HEK293 (cell line): Measurements from ENCODE around the gene PINLYP.

ENCODE experiments used
- CTCF ChIA-PET: fragments of 350-600 bp; formaldehyde crosslinking; extraction: SDS; loops from one replicate; lab custom pipeline; 2021; ENCODE audit warnings: antibody characterized with exemption; lab: Yijun Ruan, JAX
- POLR2A ChIA-PET: fragments of 300-600 bp; formaldehyde crosslinking; extraction: SDS; loops from one replicate; lab custom pipeline; 2020; ENCODE audit warnings: antibody characterized with exemption, inconsistent platforms; lab: Yijun Ruan, JAX
- H3K27ac ChIP-seq: fragments of 200-500 bp; sonication (Bioruptor generic); 2 replicates; pipeline ENCODE4 v1.5.1; 2014; ENCODE audit warnings: low read depth, low read length, control low read depth, inconsistent platforms; ENCODE audit errors: extremely low read depth
- H3K36me3 ChIP-seq, 2 experiments: fragments of 200-500 bp in 1 of 2; sonication (Bioruptor generic) in 1 of 2; 1 replicate in 1 of 2; 2 replicates in 1 of 2; pipeline ENCODE4 v1.5.1; 2014 to 2017; ENCODE audit warnings: inconsistent platforms in 2 of 2, low read length in 2 of 2; ENCODE audit not compliant: control insufficient read depth in 2 of 2, insufficient read depth in 1 of 2
- H3K4me1 ChIP-seq: fragments of 200-500 bp; sonication (Bioruptor generic); 2 replicates; pipeline ENCODE4 v1.5.1; 2014; ENCODE audit warnings: mild to moderate bottlenecking, low read length, inconsistent platforms; ENCODE audit not compliant: control insufficient read depth, insufficient read depth
- H3K4me3 ChIP-seq: 2 replicates; pipeline ENCODE4 v1.5.1; 2011; ENCODE audit warnings: low read depth, mild to moderate bottlenecking, control low read depth, low read length, moderate library complexity
- H3K9me3 ChIP-seq: fragments of 200-500 bp; sonication (Bioruptor generic); 2 replicates; pipeline ENCODE4 v1.5.1; 2014; ENCODE audit warnings: low read depth, low read length, inconsistent platforms; ENCODE audit not compliant: control insufficient read depth, insufficient read depth
- IKZF3 ChIP-seq: fragments of 450-650 bp; IDR thresholded peaks from 2 replicates; pipeline ENCODE4 v1.5.0; 2018; ENCODE audit warnings: missing biosample characterization, mild to moderate bottlenecking, missing genetic modification characterization, moderate library complexity
- KLF1 ChIP-seq: fragments of 450-650 bp; formaldehyde crosslinking; IDR thresholded peaks from 2 replicates; pipeline ENCODE4 v1.5.1; 2016; ENCODE audit warnings: missing biosample characterization, missing genetic modification characterization
- RBAK ChIP-seq: fragments of 450-650 bp; formaldehyde crosslinking; IDR thresholded peaks from 2 replicates; pipeline ENCODE4 v1.5.1; 2016; ENCODE audit warnings: missing biosample characterization, missing genetic modification characterization
- SP2 ChIP-seq: fragments of 450-650 bp; formaldehyde crosslinking; IDR thresholded peaks from 2 replicates; pipeline ENCODE4 v1.5.1; 2016; ENCODE audit warnings: missing biosample characterization, missing genetic modification characterization
- ZBTB20 ChIP-seq: fragments of 450-650 bp; formaldehyde crosslinking; IDR thresholded peaks from 2 replicates; pipeline ENCODE4 v1.5.1; 2016; ENCODE audit warnings: missing biosample characterization, missing genetic modification characterization
- ZNF132 ChIP-seq: fragments of 450-650 bp; formaldehyde crosslinking; IDR thresholded peaks from 2 replicates; pipeline ENCODE4 v1.5.1; 2017; ENCODE audit warnings: missing biosample characterization, missing genetic modification characterization, borderline replicate concordance
- ZNF214 ChIP-seq: fragments of 450-650 bp; formaldehyde crosslinking; IDR thresholded peaks from 2 replicates; pipeline ENCODE4 v1.5.1; 2017; ENCODE audit warnings: missing biosample characterization, mild to moderate bottlenecking, missing genetic modification characterization, borderline replicate concordance
- ZNF341 ChIP-seq: fragments of 450-650 bp; formaldehyde crosslinking; IDR thresholded peaks from 2 replicates; pipeline ENCODE4; 2016; ENCODE audit warnings: low read depth, missing biosample characterization, missing genetic modification characterization
- ZNF510 ChIP-seq: fragments of 450-650 bp; formaldehyde crosslinking; IDR thresholded peaks from 2 replicates; pipeline ENCODE4 v1.5.1; 2018; ENCODE audit warnings: mild to moderate bottlenecking, missing genetic modification characterization, missing biosample characterization; ENCODE audit not compliant: insufficient replicate concordance
- ZNF623 ChIP-seq: fragments of 450-650 bp; formaldehyde crosslinking; IDR thresholded peaks from 2 replicates; pipeline ENCODE4 v1.5.1; 2016; ENCODE audit warnings: missing biosample characterization, missing genetic modification characterization
- ZNF747 ChIP-seq: fragments of 450-650 bp; formaldehyde crosslinking; IDR thresholded peaks from 2 replicates; pipeline ENCODE4 v1.5.1; 2016; ENCODE audit warnings: missing biosample characterization, missing genetic modification characterization
- ZNF843 ChIP-seq: fragments of 450-650 bp; formaldehyde crosslinking; IDR thresholded peaks from 2 replicates; pipeline ENCODE4 v1.5.1; 2016; ENCODE audit warnings: missing biosample characterization, missing genetic modification characterization
- ZSCAN23 ChIP-seq: fragments of 450-650 bp; formaldehyde crosslinking; IDR thresholded peaks from 2 replicates; pipeline ENCODE4 v1.5.1; 2016; ENCODE audit warnings: missing biosample characterization, missing genetic modification characterization
- TF ChIP-seq, protein P1 (sequence below): fragments of 450-650 bp; formaldehyde crosslinking; IDR thresholded peaks from 2 replicates; pipeline ENCODE4 v1.5.1; 2016; ENCODE audit warnings: missing biosample characterization, missing genetic modification characterization
- TF ChIP-seq, protein P2 (sequence below): fragments of 450-650 bp; formaldehyde crosslinking; IDR thresholded peaks from 2 replicates; pipeline ENCODE4 v1.5.1; 2016; ENCODE audit warnings: missing biosample characterization, missing genetic modification characterization
- TF ChIP-seq, protein P3 (sequence below): fragments of 450-650 bp; formaldehyde crosslinking; conservative IDR thresholded peaks from 2 replicates; pipeline ENCODE4 v1.5.1; 2016; ENCODE audit warnings: low read depth, missing biosample characterization, missing genetic modification characterization
- TF ChIP-seq, protein P4 (sequence below): fragments of 450-650 bp; formaldehyde crosslinking; IDR thresholded peaks from 2 replicates; pipeline ENCODE4 v1.5.1; 2016; ENCODE audit warnings: missing biosample characterization, missing genetic modification characterization
- TF ChIP-seq, protein P5 (sequence below): fragments of 450-650 bp; formaldehyde crosslinking; IDR thresholded peaks from 2 replicates; pipeline ENCODE4 v1.5.1; 2016; ENCODE audit warnings: missing biosample characterization, missing genetic modification characterization
- TF ChIP-seq, protein P6 (sequence below): fragments of 450-650 bp; formaldehyde crosslinking; IDR thresholded peaks from 2 replicates; pipeline ENCODE4 v1.5.1; 2016; ENCODE audit warnings: missing biosample characterization, missing genetic modification characterization

Gene PINLYP

DNA sequence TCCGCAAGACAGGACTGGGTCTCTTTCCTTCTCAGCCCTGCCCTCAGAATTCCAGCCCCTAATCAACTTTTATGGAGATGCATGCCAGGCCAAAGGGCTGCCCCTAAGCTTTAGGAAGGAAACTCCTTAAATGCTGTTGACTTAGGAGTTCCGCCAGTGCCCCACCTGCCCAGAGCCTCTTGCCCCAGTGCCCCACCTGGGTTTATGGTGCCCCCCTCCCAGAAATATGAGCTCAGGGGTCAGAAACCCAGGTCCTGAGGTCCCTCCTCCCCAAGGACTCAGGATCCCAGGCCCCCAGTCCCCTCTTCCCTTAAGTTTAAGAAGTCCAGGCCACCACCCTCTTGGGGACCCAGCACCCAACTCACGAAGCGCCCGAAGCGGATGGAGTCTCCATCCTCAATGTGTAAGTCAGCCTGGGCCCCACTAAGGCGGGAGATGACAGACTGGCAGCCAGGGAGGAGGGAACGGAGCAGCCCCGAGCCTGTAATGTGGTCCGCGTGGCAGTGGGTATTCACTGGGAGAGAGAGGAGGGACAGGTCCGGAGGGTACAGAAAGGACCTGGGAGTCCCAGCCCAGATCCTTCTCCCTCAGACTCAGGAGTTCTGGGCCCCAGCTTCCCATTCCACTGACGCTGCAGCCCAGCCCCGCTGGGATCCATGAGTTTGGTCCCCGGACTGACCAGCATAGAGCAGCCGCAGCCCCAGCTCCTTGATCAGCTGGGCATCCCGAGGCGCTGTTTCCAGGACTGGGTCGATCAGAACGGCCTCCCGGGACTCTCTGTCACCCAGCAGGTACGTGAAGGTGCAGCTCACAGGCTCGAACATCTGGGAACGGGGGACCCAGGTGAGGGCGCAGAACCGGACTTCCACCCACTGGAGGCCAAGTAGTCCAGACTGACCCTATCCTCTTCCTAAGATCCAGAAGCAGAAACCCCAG, 49.5 kb upstream of the PINLYP start:
- Histone ChIP-seq H3K4me1 (peaks cover 30% of the 10 kb centered on the region), H3K36me3 (peaks cover 0 to 13% of the 10 kb centered on the region in 2 experiments; a peak in 1 of 3 replicates), H3K9me3 (no peaks in the 10 kb centered on the region), H3K4me3 (peak overlapping the region; percentile 60), H3K27ac (no peak overlapping the region; the same call in 1 of the 2 replicates)
- POLR2A ChIA-PET = interaction anchor here (0.5 to 2.7 kb wide), 4 partner anchors 9 to 106 kb away, joined by 3 to 10 read pairs (median 4); no protein-coding TSS in a partner anchor
- CTCF ChIA-PET = interaction anchor here (0.6 to 14.5 kb wide), 9 partner anchors 7 to 100 kb away, joined by 3 to 749 read pairs (median 5); partner anchors contain the start of gene PHLDB3
- TF ChIP-seq, protein P1, sequence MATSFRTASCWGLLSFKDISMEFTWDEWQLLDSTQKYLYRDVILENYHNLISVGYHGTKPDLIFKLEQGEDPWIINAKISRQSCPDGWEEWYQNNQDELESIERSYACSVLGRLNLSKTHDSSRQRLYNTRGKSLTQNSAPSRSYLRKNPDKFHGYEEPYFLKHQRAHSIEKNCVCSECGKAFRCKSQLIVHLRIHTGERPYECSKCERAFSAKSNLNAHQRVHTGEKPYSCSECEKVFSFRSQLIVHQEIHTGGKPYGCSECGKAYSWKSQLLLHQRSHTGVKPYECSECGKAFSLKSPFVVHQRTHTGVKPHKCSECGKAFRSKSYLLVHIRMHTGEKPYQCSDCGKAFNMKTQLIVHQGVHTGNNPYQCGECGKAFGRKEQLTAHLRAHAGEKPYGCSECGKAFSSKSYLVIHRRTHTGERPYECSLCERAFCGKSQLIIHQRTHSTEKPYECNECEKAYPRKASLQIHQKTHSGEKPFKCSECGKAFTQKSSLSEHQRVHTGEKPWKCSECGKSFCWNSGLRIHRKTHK = no peak
- TF ChIP-seq ZNF623 (tag by site-specific recombination) (no peak), ZSCAN23 (no peak), ZBTB20 (peak; percentile 92; the same call in 1 of the 2 replicates), ZNF132 (tag by site-specific recombination) (no peak), SP2 (tag by site-specific recombination) (peak; percentile 23; the same call in 1 of the 2 replicates), ZNF214 (tag by site-specific recombination) (no peak), IKZF3 (tag by site-specific recombination) (peak; percentile 68), ZNF510 (no peak), KLF1 (tag by site-specific recombination) (peak; percentile 73), ZNF843 (tag by site-specific recombination) (no peak), ZNF747 (tag by site-specific recombination) (no peak), RBAK (tag by site-specific recombination) (no peak), ZNF341 (tag by site-specific recombination) (0 out of 2 replicates have a peak, but pooled peaks have one; percentile 8)
- TF ChIP-seq, protein P2, sequence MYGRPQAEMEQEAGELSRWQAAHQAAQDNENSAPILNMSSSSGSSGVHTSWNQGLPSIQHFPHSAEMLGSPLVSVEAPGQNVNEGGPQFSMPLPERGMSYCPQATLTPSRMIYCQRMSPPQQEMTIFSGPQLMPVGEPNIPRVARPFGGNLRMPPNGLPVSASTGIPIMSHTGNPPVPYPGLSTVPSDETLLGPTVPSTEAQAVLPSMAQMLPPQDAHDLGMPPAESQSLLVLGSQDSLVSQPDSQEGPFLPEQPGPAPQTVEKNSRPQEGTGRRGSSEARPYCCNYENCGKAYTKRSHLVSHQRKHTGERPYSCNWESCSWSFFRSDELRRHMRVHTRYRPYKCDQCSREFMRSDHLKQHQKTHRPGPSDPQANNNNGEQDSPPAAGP (tag by site-specific recombination) = peak; percentile 91
- TF ChIP-seq, protein P3, sequence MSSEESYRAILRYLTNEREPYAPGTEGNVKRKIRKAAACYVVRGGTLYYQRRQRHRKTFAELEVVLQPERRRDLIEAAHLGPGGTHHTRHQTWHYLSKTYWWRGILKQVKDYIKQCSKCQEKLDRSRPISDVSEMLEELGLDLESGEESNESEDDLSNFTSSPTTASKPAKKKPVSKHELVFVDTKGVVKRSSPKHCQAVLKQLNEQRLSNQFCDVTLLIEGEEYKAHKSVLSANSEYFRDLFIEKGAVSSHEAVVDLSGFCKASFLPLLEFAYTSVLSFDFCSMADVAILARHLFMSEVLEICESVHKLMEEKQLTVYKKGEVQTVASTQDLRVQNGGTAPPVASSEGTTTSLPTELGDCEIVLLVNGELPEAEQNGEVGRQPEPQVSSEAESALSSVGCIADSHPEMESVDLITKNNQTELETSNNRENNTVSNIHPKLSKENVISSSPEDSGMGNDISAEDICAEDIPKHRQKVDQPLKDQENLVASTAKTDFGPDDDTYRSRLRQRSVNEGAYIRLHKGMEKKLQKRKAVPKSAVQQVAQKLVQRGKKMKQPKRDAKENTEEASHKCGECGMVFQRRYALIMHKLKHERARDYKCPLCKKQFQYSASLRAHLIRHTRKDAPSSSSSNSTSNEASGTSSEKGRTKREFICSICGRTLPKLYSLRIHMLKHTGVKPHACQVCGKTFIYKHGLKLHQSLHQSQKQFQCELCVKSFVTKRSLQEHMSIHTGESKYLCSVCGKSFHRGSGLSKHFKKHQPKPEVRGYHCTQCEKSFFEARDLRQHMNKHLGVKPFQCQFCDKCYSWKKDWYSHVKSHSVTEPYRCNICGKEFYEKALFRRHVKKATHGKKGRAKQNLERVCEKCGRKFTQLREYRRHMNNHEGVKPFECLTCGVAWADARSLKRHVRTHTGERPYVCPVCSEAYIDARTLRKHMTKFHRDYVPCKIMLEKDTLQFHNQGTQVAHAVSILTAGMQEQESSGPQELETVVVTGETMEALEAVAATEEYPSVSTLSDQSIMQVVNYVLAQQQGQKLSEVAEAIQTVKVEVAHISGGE (tag by site-specific recombination) = no peak
- TF ChIP-seq, protein P4, sequence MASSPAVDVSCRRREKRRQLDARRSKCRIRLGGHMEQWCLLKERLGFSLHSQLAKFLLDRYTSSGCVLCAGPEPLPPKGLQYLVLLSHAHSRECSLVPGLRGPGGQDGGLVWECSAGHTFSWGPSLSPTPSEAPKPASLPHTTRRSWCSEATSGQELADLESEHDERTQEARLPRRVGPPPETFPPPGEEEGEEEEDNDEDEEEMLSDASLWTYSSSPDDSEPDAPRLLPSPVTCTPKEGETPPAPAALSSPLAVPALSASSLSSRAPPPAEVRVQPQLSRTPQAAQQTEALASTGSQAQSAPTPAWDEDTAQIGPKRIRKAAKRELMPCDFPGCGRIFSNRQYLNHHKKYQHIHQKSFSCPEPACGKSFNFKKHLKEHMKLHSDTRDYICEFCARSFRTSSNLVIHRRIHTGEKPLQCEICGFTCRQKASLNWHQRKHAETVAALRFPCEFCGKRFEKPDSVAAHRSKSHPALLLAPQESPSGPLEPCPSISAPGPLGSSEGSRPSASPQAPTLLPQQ (tag by site-specific recombination) = peak; percentile 2; the same call in 1 of the 2 replicates
- TF ChIP-seq, protein P5, sequence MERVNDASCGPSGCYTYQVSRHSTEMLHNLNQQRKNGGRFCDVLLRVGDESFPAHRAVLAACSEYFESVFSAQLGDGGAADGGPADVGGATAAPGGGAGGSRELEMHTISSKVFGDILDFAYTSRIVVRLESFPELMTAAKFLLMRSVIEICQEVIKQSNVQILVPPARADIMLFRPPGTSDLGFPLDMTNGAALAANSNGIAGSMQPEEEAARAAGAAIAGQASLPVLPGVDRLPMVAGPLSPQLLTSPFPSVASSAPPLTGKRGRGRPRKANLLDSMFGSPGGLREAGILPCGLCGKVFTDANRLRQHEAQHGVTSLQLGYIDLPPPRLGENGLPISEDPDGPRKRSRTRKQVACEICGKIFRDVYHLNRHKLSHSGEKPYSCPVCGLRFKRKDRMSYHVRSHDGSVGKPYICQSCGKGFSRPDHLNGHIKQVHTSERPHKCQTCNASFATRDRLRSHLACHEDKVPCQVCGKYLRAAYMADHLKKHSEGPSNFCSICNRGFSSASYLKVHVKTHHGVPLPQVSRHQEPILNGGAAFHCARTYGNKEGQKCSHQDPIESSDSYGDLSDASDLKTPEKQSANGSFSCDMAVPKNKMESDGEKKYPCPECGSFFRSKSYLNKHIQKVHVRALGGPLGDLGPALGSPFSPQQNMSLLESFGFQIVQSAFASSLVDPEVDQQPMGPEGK (tag by site-specific recombination) = 0 out of 2 replicates have a peak, but pooled peaks have one; percentile 39
- TF ChIP-seq, protein P6, sequence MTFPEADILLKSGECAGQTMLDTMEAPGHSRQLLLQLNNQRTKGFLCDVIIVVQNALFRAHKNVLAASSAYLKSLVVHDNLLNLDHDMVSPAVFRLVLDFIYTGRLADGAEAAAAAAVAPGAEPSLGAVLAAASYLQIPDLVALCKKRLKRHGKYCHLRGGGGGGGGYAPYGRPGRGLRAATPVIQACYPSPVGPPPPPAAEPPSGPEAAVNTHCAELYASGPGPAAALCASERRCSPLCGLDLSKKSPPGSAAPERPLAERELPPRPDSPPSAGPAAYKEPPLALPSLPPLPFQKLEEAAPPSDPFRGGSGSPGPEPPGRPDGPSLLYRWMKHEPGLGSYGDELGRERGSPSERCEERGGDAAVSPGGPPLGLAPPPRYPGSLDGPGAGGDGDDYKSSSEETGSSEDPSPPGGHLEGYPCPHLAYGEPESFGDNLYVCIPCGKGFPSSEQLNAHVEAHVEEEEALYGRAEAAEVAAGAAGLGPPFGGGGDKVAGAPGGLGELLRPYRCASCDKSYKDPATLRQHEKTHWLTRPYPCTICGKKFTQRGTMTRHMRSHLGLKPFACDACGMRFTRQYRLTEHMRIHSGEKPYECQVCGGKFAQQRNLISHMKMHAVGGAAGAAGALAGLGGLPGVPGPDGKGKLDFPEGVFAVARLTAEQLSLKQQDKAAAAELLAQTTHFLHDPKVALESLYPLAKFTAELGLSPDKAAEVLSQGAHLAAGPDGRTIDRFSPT (tag by site-specific recombination) = 0 out of 2 replicates have a peak, but pooled peaks have one; percentile 22
